ENCODE measurements around the gene RPL38.

The RPL38 gene

DNA sequence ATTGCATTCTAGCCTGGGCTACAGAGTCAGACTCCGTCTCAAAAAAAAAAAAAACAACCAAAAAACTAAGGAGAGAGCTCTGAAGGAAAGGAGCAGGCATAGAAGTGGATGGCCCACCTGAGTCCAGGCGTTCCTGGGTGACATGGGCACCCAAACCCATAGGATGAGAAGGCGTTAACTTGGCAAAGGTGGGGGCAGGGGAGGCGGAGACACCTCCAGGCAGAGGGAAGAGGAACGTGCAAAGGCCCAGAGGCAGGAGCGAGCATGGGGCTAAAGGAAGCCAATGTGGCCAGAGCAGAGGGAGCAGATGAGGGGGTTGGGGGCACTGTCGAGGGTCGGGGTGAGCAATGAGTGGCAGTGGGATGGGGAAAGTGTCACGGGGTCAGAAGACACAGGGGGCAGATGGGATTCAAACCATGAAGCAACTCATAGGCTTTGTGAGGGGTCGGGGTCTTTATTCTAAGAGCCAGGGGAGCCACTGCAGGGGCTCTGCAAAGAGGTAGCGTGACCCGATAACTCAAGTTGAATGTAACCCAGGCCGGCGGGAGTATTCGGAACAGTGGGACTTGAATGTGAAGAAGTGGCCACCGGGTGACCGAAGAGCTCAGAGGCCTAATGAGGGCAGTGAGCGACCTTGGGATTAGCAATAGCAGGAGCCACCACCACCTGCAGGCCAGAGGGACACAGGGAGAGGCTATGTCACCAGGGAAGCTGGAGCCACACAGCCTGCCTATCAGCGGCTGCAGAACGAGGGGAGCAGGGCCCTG lies 21.7 kb downstream of the RPL38 start:
- no peak for DNase-seq (ENCODE audit: low read depth in 2 of 2)

DNA sequence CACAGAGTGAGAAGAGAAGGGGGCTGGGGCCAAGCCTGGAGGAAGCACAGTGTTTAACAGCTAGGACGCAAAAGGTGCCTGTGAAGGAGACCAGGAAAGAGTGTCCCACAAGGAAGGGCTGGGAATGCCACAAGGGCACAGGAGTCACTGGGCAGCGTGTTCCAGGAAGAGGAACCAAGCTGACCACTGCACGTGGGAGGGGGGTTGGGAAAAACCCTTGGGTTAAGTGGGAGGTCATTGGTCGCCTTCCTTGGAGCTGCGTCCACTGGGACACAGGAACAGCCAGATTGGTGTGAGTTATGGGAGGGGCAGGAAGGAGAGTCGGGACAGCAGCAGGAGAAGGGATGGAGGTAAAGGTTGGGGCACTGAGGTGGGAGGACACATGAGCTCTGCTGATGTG lies 22.8 kb downstream of the RPL38 start:
- DNase-seq (ENCODE audit: low read depth in 2 of 2): no peak

DNA sequence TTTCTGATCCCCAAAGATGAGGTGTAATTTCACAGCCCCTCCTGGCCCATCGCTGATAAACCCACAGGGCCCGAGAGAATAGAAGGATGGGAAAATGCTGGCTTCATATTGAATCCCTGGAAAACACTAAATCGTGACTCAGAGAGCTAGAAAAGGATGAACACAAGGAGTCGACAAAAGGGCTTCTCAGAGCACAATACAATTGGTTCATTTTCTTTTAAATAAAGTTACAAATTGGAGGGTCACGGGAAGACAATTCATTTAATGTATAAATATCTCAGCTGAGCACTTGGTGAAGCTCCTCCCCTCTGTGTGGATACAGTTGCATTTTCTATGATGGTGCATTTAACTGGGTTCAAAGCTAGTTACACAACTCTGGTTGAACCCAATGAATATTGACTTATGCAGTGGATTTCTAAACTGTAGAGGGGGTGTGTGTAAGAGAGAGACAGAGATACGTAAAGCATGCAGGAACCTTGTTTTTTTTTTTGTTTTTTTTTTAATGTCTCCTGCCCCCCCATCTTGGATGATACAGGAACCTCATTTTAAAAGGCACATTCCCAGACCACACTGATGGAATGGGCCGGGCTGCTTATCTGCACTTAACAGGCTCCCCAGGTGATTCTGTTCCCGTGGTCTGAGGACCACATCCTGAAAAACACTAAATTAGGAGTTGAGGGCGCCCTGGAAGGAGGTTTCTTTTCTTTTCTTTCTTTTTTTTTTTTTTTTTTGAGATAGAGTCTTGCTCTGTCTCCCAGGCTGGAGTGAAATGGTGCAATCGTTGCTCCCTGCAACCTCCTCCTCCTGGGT lies 24.0 kb downstream of the RPL38 start:
- DNase-seq (ENCODE audit: low read depth in 2 of 2): no peak

DNA sequence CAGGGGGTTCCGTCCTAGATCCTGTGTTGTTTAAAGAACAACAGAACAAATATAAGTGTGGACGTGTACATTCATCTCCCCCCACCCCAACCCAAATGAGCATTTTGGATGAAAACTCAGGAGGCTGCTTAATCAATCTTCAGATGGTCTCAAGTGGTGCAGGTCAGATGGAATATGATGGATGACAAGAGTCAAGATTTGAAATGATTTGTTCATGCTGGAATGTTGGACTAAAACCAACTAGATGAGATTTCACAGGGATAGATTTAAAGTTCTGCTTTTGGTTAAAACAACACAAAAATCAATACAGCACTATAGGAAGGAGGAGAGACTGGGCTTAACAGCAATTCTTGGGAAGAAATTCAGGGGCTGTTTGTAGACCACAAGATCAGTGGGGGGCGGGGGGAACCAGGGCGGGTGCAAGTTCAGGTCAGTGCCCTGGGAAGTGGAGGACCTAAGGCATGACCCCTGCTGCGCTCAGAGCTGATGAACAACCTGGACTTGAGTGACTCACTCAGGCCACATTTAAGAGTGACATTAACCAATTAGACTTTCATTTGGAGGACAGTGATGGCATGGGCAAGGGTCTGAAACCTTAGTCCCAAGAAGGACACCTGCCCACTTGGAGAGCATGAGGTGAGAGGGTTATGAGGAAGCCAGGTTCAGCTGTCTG lies 25.0 kb downstream of the RPL38 start:
- no peak for DNase-seq (ENCODE audit: low read depth in 2 of 2)

DNA sequence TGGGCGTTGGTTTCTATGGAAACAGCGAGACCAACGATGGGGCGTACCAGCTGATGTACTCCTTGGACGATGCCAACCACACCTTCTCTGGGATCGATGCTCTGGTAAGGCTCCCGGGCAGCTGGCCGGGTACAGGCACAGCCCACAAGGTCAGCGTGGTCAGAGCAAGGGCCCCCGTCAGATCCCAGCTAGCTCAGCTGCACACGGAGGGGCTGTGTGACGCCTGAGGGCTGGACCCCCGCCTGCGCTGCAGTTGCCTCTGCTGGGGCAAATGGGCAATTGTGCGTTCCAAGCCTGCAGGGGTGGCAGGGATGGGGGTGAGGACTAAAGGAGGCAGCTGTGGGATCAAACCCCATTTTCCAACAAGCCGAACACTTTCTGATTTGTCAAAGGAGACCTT lies 27.4 kb downstream of the RPL38 start:
- DNase-seq (ENCODE audit: low read depth in 2 of 2): no peak

DNA sequence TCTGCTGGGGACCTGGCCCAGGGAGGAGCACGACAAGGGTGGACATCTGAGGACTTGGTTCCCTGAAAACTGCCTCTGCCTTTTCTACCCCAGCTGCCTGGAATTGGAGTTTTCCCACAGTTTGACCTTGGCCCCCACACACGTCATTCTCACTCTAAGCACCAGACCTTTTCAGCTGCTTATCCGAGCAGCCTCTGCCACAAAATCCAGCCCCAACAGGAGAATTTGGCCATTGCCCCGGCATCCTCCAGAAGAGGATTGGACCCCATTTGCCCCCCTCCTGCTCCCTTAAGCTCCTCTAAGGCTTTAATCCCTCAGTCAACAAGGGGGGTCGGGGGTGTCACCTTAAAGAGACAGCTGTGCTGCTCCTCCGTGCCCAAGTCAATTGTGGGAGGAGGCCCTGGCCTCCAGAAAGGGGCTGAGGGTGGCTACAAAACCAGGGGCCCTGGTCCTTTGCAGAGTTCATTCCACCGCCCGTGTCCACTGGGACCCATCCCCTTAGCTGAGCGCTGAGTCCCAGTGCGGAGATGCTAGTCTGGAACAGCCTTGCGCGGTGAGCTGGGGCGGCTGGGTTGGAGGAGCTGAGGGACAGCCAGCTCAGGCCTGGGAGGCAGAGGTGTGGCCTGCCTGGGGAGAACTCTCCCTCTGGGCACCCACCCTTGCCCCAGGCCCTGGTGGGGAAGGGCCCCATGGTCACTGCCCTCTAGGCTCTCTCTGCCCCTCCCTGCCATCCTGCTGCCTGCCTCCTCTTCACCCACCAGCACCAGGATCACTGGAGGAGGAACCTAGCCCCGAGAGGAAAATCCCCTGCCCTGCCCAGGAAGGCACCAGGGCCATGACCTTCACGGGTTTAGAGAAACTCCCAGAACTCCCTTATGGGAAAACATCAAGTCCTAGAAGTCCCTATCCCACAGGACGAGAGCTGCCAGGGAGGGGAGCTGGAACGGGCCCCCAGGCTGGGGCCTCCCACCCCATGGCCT lies 28.7 kb downstream of the RPL38 start:
- no peak for DNase-seq (ENCODE audit: low read depth in 2 of 2)

DNA sequence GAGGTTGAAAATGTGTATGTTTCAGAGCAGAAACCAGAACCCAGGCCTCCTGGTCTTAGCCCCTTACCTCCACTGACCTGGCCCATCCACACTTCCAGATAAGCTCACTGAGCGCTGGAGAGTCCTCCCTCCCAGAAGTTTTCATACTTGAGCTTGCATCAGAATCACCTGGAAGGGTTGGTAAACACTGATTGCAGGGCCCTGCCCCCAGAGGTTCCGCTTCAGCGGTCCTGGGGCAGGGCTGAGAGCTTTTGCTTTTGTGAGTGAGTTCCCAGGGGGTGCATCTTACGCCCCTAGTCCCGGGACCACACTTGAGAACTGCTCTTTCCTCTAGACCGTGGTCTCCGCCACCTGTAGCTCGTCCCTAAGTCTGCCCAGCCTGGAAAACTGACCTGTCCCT lies 30.5 kb downstream of the RPL38 start:
- DNase-seq (ENCODE audit: low read depth in 2 of 2): no peak

DNA sequence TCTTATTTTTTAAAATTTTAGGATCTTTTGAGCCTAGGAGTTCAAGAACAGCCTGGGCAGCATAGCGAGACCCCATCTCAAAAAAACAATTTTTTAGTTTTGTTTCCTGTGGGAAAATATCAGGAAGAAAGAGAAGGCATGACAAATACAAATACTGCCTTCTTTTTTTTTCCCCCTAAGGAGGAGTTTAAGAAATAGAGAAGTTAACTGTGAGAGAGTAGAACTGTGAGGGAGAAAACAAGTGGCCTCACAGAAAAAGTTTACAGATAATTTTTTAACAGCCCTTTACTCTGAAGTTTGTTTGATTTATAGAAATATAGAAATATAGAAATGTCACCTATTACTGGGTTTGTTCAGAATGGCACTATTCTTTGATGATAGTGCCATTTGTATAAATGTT lies 31.0 kb downstream of the RPL38 start:
- no peak for DNase-seq (ENCODE audit: low read depth in 2 of 2)

DNA sequence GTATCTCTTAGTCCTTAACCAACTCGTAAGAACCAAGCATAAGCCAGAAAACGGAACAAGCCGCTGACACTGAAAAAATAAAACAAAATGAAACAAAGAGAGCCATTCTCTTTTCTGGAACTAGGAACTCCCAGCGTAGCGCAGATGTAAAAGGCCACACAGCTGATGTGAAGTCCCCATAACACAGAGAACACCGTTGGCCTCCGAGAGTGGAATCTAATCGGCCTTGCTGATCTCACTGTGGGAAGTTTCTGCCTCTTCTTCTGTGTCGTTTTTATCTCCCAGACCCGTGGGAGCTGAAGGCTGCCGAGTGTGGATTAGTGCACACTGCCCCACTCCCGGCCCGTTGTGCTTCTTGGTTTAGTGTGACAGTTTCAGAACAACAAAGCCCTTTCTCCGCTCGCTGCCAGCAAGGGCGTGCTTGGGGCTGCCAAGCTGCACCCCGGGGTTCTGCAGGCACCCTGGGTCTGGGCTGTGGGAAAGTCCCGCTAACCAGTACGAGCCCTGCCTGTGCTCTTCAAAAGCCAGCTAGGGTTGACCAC lies 31.6 kb downstream of the RPL38 start:
- no peak for DNase-seq (ENCODE audit: low read depth in 2 of 2)

DNA sequence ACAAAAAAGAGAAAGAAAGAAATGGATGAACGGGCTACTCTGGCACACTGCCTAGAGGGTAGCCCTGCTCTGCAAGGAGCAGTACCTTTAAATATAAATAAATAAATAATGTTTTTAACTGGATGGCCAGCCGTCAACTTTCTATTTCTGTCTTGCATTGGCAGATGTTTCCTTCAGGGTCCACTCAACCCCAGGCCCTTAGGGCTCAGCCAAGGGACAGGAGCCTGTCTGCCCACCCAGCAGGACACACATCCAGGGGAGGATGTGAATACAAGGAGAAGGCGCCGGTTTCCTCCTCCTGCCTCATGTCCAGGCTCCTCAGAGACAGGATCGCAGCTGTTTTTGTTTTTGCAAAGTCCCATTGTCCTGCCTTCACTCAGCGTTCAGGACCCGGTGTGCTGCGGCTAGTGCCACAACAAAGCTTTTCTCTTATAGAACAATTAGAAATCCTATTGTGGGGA lies 32.5 kb downstream of the RPL38 start:
- no peak for DNase-seq (ENCODE audit: low read depth in 2 of 2)

DNA sequence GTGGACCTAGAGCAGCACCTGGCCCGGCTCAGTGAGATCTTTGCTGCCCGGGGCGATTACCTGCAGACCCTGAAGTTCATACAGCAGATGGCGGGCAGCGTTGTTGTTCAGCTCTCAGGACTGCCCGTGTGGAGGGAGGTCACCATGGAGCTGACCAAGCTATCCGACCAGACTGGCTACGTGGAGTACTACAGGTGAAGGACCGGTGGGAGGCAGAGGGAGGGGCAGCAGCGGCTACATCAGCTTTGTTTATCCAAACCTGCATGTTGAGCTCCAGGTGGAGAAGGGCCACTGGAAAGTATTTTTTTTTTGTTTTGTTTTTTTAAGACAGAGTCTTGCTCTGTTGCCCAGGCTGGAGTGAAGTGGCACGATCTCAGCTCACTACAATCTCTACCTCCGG lies 33.8 kb downstream of the RPL38 start:
- DNase-seq (ENCODE audit: low read depth in 2 of 2): no peak

DNA sequence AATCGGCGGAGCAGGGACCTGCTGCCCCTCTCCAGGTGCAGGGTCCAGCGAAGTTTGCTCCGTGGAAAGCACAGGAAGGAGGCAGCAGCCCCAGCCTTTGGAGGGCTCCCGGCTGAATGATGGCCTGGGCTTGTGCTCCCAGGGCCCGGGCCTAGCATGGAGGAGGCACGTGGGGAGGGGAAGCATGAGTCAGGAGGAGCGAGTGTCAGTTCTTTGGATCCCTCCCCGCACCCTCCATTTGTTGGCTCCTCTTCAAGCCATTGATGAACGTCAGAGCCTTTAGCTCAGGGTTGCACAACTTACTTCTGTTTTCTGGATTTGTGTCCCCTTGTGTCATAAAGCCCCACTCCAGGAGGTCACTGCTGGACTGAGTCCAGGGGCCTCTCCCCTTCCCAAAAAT lies 35.7 kb downstream of the RPL38 start:
- DNase-seq (ENCODE audit: low read depth in 2 of 2): peak; percentile 54

DNA sequence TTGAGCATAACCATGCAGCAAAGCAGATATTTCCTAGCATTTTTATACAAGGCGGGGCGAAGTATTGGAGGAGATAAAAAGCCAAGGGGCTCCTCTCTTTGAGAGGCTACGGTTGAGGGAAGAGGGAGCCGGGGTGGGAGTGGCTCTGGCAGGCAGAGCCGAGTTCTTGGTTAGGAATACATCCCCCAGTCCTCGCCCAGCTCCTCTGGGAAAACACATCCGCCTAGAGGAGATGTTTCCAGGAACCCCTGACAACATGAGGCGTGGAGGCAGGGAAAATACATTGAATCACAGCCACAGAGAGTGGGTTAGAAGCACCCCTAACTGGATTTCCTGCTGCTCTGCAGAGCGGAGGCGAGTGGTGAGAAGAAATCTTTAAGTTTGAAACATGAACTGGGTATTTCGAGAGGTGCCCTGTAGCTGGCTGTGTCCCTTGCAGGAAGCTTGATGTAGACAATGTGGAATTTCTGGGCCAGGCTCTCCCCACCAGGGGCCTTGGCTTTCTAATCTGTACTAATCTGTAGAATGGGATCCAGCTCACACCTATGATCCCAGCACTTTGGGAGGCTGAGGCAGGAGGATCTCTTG lies 37.2 kb downstream of the RPL38 start:
- peak; percentile 76 to 77 for DNase-seq (ENCODE audit: low read depth in 2 of 2)

DNA sequence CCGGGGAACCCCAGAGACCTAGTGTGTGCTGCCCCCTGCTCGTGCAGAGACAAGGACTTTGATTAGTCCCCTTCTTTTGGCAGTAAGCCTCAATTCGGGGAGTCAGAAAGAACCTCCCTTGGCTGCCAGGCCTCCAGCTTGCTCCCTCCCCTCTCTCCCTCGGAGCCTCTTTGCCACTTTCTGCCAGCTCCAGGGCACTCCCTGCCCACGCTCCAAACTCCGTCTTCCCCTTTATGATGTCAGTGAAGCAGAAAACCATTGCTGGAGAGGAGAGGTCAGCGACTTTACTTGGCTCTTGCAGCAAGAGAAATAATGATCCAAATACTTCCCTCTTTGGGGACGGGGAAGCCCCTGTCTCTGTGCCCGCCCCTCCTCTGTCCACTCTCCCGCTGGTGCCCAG lies 38.0 kb downstream of the RPL38 start:
- DNase-seq (ENCODE audit: low read depth in 2 of 2): no peak

DNA sequence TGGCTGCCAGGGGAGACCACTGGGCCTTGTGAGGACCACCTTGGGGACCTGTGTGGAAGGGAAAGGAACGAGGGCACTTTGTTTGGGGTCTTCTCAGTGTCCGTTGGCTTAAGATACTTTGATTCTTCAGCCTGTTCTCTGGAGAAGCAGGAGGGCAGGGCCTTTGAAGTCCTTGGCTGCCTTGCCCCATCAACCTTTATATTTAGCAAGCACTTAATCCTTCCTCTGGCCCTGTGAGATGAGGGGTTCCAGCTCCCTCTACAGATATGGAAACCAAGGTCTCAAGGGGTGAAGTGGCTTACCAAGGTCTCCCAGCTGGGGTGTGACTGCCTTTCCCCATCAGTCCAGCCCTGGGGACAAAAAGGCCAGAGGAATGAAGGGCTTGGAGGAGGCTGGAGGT lies 38.4 kb downstream of the RPL38 start:
- no peak for DNase-seq (ENCODE audit: low read depth in 2 of 2)

DNA sequence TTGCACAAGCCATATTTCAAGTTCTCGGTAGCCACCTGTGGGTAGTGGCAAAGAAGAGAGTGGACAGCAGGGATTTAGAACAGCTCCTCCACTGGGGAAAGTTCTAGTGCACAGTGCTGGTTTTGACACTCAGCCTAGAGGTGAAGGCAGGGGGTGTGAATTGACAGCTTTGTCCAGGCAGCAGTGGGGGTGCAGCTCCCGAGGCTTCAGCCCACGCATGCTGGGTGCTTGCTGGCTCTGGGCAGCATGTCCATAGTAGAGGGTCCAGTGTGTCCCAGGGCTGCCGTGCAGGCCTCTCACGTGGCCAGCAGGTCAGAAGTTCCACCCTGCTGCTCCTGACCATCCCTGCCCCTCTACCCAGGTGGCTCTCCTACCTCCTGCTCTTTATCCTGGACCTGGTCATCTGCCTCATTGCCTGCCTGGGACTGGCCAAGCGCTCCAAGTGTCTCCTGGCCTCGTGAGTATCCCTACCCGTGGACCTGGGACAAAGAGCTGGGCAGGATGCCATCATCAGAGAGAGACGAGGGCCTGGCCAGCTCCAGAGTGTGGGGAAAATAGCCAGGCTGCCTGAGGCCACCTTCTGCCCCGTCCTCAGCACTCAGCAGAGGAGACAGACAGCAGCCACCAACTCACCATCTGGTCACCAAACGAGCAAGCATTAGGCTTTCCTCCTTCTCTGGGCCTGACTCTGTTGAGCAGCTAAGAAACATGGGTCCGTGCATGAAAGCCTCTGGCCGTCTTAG lies 39.7 kb downstream of the RPL38 start:
- DNase-seq (ENCODE audit: low read depth in 2 of 2): no peak

DNA sequence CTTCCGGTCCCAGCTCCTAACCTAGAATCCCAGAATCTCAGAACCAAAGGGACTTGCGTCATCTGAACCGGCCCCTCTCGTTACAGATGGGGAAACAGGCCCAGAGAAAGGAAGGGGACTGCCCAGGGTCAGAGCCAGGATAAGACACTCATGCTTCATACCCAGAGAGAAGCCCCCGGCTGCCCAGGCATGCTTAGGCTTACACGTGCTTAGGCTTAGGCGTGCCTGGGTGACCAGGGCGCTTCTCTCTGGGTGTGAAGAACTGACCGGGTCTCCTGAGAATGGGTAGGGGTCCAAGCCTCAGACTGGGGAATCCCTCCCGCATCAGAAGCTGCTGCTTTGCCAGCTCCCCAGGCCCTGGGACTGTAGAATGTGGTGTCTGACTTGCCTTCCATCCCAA lies 40.6 kb downstream of the RPL38 start:
- no peak for DNase-seq (ENCODE audit: low read depth in 2 of 2)

DNA sequence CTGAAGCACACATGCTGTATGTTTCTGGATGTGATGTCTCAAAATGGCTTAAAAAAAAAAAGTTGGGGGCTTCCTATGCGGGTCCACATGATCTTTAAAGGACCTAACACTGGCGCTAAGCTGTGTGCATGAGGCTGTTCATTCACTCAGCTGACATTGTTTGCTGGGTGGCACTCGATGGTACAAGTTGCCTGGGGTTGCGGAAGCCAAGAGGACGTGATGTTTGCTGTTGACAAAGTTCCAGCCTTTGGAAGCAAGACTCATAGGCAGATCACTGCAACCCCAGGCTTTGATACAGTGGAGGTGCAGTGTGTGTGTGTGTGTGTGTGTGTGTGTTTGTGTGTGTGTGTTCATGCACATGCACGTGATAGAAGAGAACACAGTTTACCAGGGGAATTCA lies 41.1 kb downstream of the RPL38 start:
- DNase-seq (ENCODE audit: low read depth in 2 of 2): no peak

DNA sequence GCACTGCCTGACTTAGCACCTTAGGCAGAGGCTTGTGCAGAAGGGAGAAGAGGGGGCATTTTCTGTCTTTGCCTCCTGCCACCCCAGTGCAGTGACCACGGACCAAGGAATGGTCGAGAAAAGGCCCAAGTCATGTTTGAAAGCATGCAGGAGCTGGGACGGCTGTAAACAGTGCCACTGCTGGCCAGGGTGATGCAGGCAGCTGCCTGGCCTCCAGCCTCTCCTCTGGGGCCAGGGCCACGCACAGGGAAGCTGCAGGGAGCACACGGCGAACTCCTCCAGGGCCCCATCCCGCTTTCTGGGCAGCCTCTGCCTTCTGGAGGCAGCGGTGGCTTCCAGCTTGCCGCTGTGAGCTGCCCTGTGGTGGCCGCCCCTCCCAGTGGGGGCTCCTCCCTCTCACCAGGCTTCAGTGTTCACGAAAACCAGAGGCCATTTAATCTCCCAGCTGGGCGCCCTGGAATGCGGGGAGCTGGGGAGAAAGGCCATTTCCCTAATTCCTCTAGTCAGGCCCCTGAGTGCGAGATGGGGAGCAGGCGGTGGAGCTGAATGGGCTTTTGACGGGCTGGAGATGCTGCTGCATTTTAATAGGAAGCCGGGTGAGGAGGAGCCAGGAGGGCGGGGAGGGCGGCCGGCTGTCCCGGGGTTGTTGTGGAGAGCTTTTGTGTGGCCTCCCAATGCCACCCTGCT lies 41.8 kb downstream of the RPL38 start:
- no peak for DNase-seq (ENCODE audit: low read depth in 2 of 2)

DNA sequence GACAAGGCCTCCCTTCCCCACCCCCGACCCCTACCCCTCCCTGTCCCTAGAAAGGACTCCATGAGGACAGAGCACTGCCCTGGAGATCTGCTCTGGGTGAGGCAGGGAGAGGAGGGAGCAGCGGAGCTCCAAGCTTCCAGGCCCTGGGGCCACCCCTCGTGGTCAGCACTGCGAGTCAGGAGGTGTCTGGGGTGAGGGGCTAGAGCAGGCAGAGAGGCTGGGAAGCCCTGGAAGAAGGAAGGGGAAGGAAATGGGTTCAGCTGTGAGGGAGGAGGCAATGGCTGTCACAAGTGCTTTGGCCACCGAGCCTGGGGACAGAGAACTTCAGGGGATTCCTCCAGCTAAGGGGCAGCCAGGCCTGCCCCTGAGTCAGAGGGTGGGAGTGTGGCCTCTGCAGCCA lies 42.4 kb downstream of the RPL38 start:
- DNase-seq (ENCODE audit: low read depth in 2 of 2): no peak

Measured in fibroblast of skin of left biceps (primary cell).